HG03520 (cell line): ENCODE data around the gene UGT1A7.
"Not testable (repeated sequence)": the region's sequence is repeated elsewhere in the genome, so short reads cannot be mapped to it uniquely, and the experiment has no call there.

Experiments
- ATAC-seq: cut with Tn5 transposase; IDR thresholded peaks from one replicate; pipeline ENCODE4 v1.9.1; 2021; ENCODE audit warnings: mild to moderate bottlenecking, moderate library complexity; ENCODE audit not compliant: unreplicated experiment

Gene UGT1A7

DNA sequence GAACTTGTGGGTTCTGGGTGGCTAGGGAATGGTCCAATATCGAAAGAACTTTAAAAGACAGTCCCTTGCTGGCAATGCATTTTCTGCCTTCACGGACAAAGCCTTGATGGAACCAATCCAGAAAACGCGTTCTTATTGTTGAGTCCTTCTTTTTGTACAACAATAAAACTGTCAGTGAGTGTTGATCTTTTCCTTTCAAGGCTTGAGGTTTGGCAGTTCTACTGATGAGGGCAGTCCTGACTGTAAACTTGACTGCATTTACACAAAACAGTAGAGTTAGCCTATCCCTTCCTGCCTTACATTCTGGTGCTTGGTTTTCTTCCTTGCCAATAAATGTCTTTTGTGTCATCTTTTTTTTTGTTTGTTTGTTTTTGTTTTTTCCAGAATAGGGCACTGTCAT is 2.5 kb upstream of the UGT1A7 start:
- ATAC-seq, result no peak

GRCh38 chr2:233680361-233681045 is 1.2 kb upstream of the UGT1A7 start:
- ATAC-seq, result no peak

DNA sequence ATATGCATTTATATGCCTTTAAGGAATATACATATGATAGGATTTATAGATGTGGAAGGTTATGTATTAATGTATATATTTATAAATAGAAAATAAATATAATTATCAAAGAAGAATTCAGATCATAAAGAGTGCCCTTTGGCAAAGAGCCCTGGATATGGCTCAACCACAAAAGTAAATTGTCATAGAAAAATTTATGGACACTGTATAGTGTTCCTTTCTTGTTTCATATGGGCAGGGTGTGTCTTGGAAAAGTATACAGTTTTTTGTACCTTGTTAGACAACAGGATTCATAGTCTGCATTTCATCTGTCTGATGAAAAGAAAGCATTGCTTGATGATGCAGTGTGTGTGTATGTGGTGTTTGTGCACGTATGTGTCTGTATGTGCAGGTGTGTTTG is 2.9 kb downstream of the UGT1A7 start:
- no peak for ATAC-seq

DNA sequence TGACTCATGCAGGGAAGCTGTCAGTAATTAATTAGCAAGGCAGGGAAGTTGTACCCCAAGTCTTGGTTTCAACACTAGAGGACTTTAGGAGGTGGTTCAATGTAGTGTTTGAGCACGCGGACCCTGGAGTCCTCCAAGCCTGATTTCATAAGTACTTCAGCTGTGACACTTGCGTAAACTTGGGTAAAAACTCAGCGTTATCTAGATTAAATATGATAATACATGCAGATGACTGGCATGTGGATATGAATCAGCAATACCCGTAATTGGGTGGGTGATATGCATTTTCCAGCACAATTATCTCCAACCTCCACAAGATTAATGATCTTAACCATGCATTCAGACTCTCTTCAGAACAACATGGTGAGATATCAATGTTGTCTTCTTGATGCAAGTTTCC is 5.2 kb downstream of the UGT1A7 start:
- no peak for ATAC-seq

DNA sequence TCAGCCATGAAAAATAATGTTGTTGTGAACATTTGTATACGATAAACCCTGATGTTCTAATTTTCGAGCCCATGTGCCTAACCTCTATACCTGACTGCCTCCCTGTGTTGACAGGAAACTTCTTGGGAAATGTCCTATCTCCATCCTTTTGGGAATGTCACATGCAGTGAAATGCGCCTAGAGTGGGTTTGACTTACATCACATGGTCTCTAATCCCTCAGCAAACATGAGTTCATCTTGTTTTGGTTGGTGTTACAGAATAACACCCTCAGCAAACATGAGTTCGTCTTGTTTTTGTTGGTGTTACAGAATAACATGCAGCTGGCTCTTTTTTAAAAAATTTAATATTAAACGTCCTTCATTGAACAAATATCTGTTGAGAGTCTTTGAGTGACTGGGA is 6.6 kb downstream of the UGT1A7 start:
- no peak for ATAC-seq

DNA sequence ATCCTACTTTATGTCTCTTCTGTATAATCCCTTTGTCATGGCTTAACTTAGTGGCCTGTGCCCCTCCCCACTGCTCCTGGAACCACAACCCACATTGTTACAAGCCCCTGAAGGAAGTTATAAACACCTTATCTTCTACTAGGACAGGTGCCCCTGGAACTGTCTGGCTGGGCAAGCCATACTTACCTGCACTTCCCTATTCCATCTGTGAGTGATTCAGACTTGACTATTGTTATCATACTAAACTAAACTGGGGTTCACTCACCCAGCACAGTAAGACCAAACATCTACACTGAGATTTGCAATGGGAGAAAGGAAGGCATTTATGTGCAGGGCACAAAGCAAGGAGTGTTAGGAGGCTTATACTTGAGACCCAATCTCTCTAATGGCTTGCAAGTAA is 7.3 kb downstream of the UGT1A7 start:
- no peak for ATAC-seq

DNA sequence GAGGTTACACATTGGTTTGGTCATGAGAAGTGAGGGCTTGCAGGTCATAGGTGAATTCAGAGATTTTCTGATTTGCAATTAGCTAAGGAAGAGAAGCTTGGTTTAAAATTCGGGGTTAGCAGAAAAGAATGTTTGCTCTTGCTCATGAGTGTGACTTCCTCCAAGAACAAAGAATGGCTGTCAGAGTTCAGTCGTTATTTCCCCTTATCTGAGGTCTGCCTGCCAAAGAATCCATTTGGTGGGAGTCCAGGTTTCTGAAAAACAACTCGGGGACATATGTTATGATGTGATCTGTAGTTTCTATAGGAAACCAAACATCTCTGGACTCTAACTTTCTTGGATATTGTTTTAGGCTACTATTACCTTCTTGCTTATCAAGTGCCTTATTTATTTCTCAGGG is 7.8 kb downstream of the UGT1A7 start:
- ATAC-seq, result no peak

- no peak for ATAC-seq
Measured at GRCh38 chr2:233690444-233690843, 8.7 kb downstream of the UGT1A7 start.

DNA sequence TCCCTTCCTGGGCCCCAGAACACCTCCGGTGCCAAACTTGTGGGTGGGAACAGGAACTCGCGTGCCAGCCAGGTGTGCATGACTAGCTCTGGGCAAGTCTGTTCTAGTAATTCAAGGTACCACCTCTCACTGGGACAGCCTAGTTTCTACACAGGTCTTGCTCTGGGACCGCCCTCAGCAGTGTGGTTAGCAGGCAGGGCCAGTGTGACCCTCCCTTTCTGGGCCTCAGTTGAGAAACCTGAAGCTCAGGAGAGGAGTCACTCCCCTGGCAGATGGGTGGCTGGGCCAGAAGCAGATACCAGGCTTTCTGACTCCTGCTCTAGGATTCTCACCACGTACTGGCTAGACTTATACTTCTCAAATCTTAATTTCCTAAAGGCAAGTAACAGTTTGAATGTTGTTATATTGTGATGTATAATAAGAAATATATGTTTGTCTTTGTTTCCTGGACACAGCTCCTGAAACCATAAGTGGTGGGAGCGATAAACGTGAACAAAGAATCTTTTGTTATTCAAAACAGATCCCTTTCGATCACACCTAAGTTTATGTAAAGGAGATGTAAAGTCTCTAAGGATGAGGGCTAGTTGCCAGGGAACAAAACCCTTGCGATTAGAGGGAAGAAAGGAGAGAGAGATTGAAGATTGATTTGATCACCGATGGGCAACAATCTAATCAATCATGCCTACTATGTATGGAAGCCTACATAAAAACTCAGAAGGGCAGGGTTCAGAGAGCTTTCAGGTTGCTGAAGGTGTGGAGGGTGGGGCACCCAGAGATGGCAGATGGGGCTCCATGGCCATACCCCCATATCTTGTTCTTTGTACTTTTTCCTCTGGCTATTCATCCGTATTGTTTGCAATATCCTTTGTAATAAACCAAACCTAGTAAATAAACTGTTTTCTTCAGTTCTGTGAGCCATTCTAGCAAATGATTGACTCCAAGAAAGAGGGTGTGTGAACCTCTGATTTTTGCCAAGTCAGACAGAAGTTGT is 10.0 kb downstream of the UGT1A7 start:
- no peak for ATAC-seq

DNA sequence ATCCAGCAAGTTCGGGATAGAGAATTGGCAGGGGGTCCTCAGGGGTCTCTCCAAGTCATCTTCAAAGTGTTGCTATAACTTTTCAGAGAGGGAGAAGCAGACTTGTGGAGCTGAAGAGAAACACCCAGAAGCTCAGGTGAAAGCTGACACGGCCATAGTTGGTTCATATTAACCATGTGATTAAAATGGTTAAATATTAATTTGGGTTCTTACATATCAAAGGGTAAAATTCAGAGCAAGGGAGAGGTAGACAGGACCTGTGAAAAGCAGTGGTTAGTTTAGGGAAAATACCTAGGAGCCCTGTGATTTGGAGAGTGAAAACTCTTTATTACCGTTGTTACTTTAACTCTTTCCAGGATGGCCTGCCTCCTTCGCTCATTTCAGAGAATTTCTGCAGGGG is 10.9 kb downstream of the UGT1A7 start, which contains the start of gene UGT1A6:
UGT1A6 (plus strand) TSS at position 243 of the 400 bp plus-strand sequence; CDS start at position 358, 115 bp downstream.
- ATAC-seq, result no peak

- no peak for ATAC-seq
Measured at GRCh38 chr2:233693963-233694362, 12.3 kb downstream of the UGT1A7 start.

DNA sequence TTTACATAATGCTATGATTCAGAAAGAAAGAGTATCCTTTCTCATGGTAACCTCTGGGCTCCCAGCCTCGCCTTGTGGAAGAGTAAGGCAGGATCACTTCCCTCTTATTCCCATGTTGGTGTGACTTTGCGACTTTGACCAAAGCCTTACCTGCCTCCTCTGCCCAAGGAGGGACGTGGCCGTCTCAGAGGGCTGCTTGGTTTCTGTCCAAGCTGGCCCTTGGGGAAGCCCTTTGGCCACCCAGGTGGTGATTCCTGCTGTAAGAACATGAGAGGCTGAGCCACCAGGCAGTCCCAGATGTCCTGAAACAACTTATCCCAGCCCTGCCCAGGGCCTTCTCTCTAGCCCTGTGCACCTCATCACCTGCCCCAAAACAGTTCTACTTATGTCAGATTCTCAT is 17.0 kb downstream of the UGT1A7 start:
- no peak for ATAC-seq

- no peak for ATAC-seq
Measured at GRCh38 chr2:233699424-233700027, 17.8 kb downstream of the UGT1A7 start.

- ATAC-seq, result no peak
Measured at GRCh38 chr2:233700028-233700635, 18.4 kb downstream of the UGT1A7 start.

GRCh38 chr2:233700842-233701241 is 19.1 kb downstream of the UGT1A7 start:
- ATAC-seq, result not testable (repeated sequence)

DNA sequence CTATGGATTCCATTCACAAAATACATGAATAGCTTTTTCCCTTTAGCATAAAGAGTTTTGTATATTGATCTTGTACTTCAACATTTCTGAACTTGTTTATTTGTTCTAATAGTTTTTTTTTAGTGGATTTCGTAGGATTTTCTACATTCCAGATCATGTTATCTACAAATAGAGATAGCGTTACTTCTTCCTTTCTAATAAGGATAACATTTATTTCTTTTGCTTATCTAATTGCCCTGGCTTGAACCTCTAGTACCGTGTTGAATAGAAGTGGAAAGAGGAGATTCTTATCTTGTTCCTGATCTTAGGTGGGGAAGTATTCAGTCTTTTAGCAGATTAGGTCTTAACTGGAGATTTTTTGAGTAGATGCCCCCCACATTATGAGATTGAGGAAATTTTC is 20.5 kb downstream of the UGT1A7 start:
- no peak for ATAC-seq

DNA sequence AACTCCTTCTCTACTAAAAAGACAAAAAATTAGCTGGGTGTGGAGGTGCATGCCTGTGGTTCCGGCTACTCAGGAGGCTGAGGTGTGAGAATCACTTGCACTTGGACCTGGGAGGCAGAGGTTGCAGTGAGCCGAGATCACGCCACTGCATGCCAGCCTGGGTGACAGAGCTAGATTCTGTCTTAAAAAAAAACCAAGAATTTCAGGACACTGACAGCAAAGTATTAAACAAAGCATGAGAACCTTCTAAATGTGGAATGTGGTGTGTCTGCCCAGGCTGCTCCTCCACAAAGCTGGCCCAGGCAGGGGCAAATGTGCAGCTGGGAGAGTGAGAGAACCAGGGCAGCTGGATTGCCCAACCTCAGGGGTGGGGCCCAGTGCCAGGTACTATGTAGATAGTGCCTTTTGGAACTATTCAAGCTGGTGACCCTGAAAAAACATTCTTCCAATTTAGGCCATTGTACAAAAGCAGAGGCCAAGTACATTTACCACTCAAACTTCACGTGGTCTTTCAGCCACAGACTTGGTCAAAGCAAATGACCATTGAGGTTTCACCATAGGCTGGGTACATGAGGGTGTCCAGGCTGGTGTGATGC is 24.3 kb downstream of the UGT1A7 start:
- ATAC-seq, result no peak

DNA sequence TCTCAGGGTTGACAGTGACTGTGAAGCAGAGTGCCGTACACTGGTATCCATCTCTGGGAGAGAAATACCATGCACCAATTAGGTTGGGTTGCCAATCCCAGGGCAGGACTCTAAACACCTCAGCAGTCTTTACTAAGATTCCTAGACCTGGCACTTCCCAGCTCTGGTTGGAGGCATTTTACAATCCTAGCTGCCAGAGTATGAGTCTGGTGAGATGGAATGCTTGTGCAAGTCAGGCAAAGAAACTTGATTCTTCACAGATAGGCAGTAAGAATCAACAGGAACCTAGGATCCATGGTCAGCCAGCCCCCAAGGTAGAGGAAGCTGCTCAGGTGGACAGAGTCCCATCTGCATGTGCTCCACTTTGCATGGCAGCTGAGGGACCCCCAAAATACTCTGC is 25.0 kb downstream of the UGT1A7 start:
- ATAC-seq, result no peak

- no peak for ATAC-seq
Measured at GRCh38 chr2:233707940-233708644, 26.4 kb downstream of the UGT1A7 start.

DNA sequence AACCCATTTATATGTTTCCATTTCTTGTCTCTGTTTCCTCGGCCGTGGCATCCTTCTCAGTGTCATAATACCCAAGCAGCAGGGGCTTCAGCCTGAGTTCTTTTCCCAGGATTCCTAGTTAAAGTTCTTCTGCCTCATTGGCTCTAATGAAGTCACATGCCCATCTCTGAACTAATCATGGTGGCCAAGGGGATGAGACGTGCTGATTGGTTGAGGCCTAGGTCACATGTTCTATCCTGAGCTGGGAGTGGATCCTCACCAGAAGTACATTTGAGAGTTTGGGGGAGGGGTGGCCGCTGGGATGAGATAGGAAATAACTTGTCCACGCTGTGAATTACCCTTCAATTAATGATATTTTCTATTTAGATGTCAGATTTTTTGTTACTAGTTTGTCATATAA is 27.2 kb downstream of the UGT1A7 start:
- no peak for ATAC-seq
